HepG2 (cell line): ENCODE data around the gene DYNC2H1. TPM values are rescaled to one million over a fixed set of nuclear protein-coding genes. Genes with fewer than 3 reads are reported as not detected.

ENCODE experiments used
- ATAC-seq: fragments of 200-7000 bp; cut with Tn5 transposase; 3 replicates; pipeline ENCODE4 v1.9.1; 2020; ENCODE audit warnings: mild to moderate bottlenecking, moderate library complexity
- BruUV-seq: library from RNA; stranded (reverse); fragments of 400-500 nt; replicated peaks from 2 replicates; lab custom pipeline; 2021; lab: Mats Ljungman, UMichigan
- CTCF ChIA-PET: fragments of 300-600 bp; formaldehyde crosslinking; extraction: SDS; loops from one replicate; lab custom pipeline; 2021; ENCODE audit warnings: low total read pairs, inconsistent platforms, low intra/inter-chr PET ratio; lab: Yijun Ruan, JAX
- POLR2A ChIA-PET: fragments of 350-600 bp; sonication (Branson Sonifier 250); formaldehyde crosslinking; loops from one replicate; lab custom pipeline; 2020; ENCODE audit warnings: antibody characterized with exemption, inconsistent platforms; lab: Yijun Ruan, JAX
- DNase-seq: peaks from one replicate; pipeline ENCODE4 v3.0.0-alpha.2; 2015; ENCODE audit warnings: low spot score
- FAIRE-seq: peaks from 3 replicates; lab custom pipeline; 2011; peaks lifted over from hg19 to GRCh38; lab: Jason Lieb, UNC
- H2AFZ ChIP-seq: one replicate; pipeline ENCODE4 v1.6.1; 2011; ENCODE audit warnings: low read length, inconsistent platforms
- H3K27ac ChIP-seq: fragments of 300-600 bp; 3 replicates; pipeline ENCODE4 v1.8.0; 2011; ENCODE audit warnings: mixed run types, mild to moderate bottlenecking, mixed read lengths, low read length, inconsistent platforms; ENCODE audit not compliant: insufficient read depth; ENCODE audit errors: extremely low read length
- H3K27me3 ChIP-seq, 2 experiments: fragments of 200-600 bp in 1 of 2; 2 replicates in 1 of 2; 3 replicates in 1 of 2; pipeline versions ENCODE4 v1.6.0 to v1.8.0; 2011; ENCODE audit warnings: low read length in 2 of 2, mild to moderate bottlenecking in 2 of 2, moderate library complexity in 2 of 2, inconsistent platforms in 1 of 2; ENCODE audit not compliant: insufficient read depth in 2 of 2, control insufficient read depth in 1 of 2
- H3K36me3 ChIP-seq, 2 experiments: fragments of 200-600 bp in 1 of 2; replicated peaks in 1 of 2; 2 replicates in 1 of 2; 3 replicates in 1 of 2; pipeline versions ENCODE4 v1.5.1 to v1.8.0; 2011; ENCODE audit warnings: low read length in 2 of 2, inconsistent platforms in 1 of 2; ENCODE audit not compliant: insufficient read depth in 2 of 2, control insufficient read depth in 1 of 2
- H3K4me1 ChIP-seq: 2 replicates; pipeline ENCODE4 v1.5.1; 2012; ENCODE audit warnings: low read length, inconsistent platforms; ENCODE audit not compliant: insufficient read depth
- H3K4me2 ChIP-seq: 2 replicates; pipeline ENCODE4 v1.6.0; 2011; ENCODE audit warnings: low read depth, low read length, inconsistent platforms
- H3K4me3 ChIP-seq, 3 experiments: fragments of 200-600 bp in 1 of 3; sonication (generic), shearing (Covaris generic) in 1 of 3; replicated peaks in 1 of 3; 2 replicates each; pipeline ENCODE4 v1.5.1; 2011 to 2016; ENCODE audit warnings: low read length in 3 of 3, inconsistent platforms in 2 of 3, low read depth in 2 of 3, mild to moderate bottlenecking in 2 of 3, control low read depth in 1 of 3, mixed read lengths in 1 of 3; ENCODE audit not compliant: insufficient read depth in 1 of 3
- H3K79me2 ChIP-seq: one replicate; pipeline ENCODE4 v1.6.1; 2011; ENCODE audit warnings: low read length, inconsistent platforms; ENCODE audit not compliant: insufficient read depth
- H3K9ac ChIP-seq: 2 replicates; pipeline ENCODE4 v1.6.0; 2011; ENCODE audit warnings: mild to moderate bottlenecking, low read depth, low read length, inconsistent platforms; ENCODE audit not compliant: insufficient read depth
- H3K9me3 ChIP-seq: 2 replicates; pipeline ENCODE4 v1.5.1; 2012; ENCODE audit warnings: mild to moderate bottlenecking, low read length
- H4K20me1 ChIP-seq: 2 replicates; pipeline ENCODE4 v1.6.0; 2011; ENCODE audit warnings: inconsistent platforms, mild to moderate bottlenecking, low read length, moderate library complexity; ENCODE audit not compliant: insufficient read depth
- LRRFIP1 ChIP-seq: sonication (generic); formaldehyde crosslinking; conservative IDR thresholded peaks from 2 replicates; pipeline ENCODE4 v1.4.0; 2020; ENCODE audit warnings: missing genetic modification reagents
- MAFF ChIP-seq: IDR thresholded peaks from 2 replicates; pipeline ENCODE4 v1.6.1; 2011; ENCODE audit warnings: low read depth, low read length, improper control_type of control experiment
- MAFK ChIP-seq, 2 experiments: IDR thresholded peaks in 1 of 2; conservative IDR thresholded peaks in 1 of 2; 2 replicates each; pipeline ENCODE4 v1.6.1; 2011; ENCODE audit warnings: improper control_type of control experiment in 2 of 2, low read length in 2 of 2
- WGBS: methylation state at CpG from one replicate; pipeline ENCODE4 v1.1.6; 2017; ENCODE audit warnings: low lambda C conversion rate; 5-methylcytosine and 5-hydroxymethylcytosine counted together
- in situ Hi-C: cut with HindIII; loops from 2 replicates; pipeline ENCODE4 v1.10.0; 2017; ENCODE audit warnings: low pct_unique_long_range_greater_than_20kb; ENCODE audit not compliant: extremely low pct_ligation_motif_present
- intact Hi-C: fragments of 100-400 bp; cut with micrococcal nuclease; formaldehyde crosslinking; loops from one replicate; pipeline ENCODE4 v1.10.0; 2022; ENCODE audit not compliant: unreplicated experiment
- polyA plus RNA-seq, 8 experiments: library from polyadenylated mRNA; depleted of rRNA in 3 of 8; stranded (reverse) in 7 of 8; unstranded in 1 of 8; fragments of >200 nt; fragmentation: Illumina TruSeq in 4 of 8; extraction: Trizol in 4 of 8; gene quantifications; 2 replicates each; pipeline versions ENCODE4 v1.2.1 to v1.2.3, GENCODE V29; 2011 to 2016; ENCODE audit warnings: low read depth in 4 of 8, missing spikeins in 1 of 8, mixed read lengths in 1 of 8; ENCODE audit not compliant: insufficient read depth in 1 of 8
- total RNA-seq, 5 experiments: library from RNA; depleted of rRNA; stranded (reverse); fragments of >200 nt; fragmentation: Illumina TruSeq; extraction: Trizol; gene quantifications; 2 replicates each; pipeline ENCODE4 v1.2.3, GENCODE V29; 2016; ENCODE audit warnings: low read depth in 1 of 5
- TF ChIP-seq, protein P1 (sequence below): IDR thresholded peaks from 2 replicates; pipeline ENCODE4 v1.6.1; 2016; ENCODE audit warnings: mild to moderate bottlenecking

Gene DYNC2H1
- total and polyA plus RNA-seq, 2 of the 13 experiments (the other 11 are each of a cell fraction or from before 2014, with no cell fraction given) = 0.49 to 0.66 TPM

DNA sequence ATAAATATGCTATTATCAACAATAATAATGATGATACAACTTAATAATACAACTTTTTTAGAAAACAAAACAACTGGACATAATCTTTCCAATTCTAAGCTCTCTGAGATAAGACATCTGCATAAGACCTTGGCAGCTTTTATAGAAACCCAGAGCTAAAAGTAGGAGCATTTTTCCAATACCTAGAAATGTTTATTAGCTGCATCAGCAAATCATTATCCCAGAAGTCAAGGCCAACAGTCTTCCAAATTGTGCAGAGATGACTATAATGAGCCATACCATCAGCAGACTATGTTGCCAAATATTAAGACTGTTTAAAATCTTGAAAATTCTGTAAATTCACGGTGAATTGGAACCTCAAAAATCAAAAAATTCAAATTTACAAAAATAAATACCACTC lies 47.6 kb upstream of the DYNC2H1 start:
- 95% methylated on average over 1 of the region's 1 CpG for WGBS
- intact Hi-C loops = no loop called here
- Histone ChIP-seq H3K4me3 (no peak overlapping the region), H3K4me1 (no peaks in the 10 kb centered on the region), H3K27me3 (no peaks in the 10 kb centered on the region), H3K79me2 (no peaks in the 10 kb centered on the region), H3K9ac (no peak overlapping the region), H4K20me1 (no peaks in the 10 kb centered on the region), H3K27ac (no peak overlapping the region), H3K36me3 (peaks cover 6 to 34% of the 10 kb centered on the region in 2 experiments), H3K9me3 (no peaks in the 10 kb centered on the region), H3K4me2 (no peak overlapping the region), H2AFZ (no peak overlapping the region)
- in situ Hi-C loops = no loop called here
- DNase-seq = no peak
- ChIA-PET POLR2A (no interaction called here), CTCF (no interaction called here)
- no peak for FAIRE-seq
- no peak for ATAC-seq
- BruUV-seq = no TSS peak
- TF ChIP-seq LRRFIP1 (CRISPR knock-in tag) (no peak), MAFK (conservative IDR thresholded peaks at IDR 0.05 in 1 of 2, IDR thresholded peaks at IDR 0.05 in 1 of 2; ENCODE audit: low read length in 2 of 2) (peak; percentile 54 to 78; a peak in 3 of 4 replicates), MAFF (peak; percentile 73)
- TF ChIP-seq, protein P1, sequence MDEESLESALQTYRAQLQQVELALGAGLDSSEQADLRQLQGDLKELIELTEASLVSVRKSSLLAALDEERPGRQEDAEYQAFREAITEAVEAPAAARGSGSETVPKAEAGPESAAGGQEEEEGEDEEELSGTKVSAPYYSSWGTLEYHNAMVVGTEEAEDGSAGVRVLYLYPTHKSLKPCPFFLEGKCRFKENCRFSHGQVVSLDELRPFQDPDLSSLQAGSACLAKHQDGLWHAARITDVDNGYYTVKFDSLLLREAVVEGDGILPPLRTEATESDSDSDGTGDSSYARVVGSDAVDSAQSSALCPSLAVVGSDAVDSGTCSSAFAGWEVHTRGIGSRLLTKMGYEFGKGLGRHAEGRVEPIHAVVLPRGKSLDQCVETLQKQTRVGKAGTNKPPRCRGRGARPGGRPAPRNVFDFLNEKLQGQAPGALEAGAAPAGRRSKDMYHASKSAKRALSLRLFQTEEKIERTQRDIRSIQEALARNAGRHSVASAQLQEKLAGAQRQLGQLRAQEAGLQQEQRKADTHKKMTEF (CRISPR knock-in tag) = no peak
